ENCODE results near the gene NEB. TPM values are rescaled to one million over a fixed set of nuclear protein-coding genes. Genes with fewer than 3 reads are reported as not detected.

NEB gene
- total and polyA plus RNA-seq, 2 of the 13 experiments (the other 11 are each of a cell fraction or from before 2014, with no cell fraction given), result 0.21 to 0.24 TPM

DNA sequence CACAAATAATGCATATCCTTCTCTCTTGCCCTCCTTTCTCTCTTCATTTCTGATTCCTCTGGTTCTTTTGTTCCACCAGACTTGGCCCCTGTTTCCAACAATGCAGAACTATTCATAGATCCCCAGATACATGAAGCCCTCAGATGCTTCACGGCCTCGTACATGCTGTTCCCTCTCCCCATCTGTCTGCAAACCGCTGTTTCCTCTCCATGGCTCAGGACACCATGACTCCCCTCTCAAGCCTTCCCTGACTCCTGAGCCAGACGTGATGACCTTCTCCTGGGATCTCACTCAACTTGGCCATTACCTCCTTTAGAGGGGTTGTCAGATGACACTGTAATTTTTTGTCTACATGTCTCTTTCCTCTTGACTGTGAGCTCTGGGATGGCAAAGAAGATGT is 15.5 kb downstream of the NEB start:
- POLR2A ChIA-PET, result no interaction called here
- in situ Hi-C loops (cut with HindIII; ENCODE audit: extremely low pct_ligation_motif_present, low pct_unique_long_range_greater_than_20kb), result no loop called here
- no peaks in the 10 kb centered on the region for H3K4me1 ChIP-seq (ENCODE audit: insufficient read depth, low read length)
- H3K79me2 ChIP-seq (ENCODE audit: insufficient read depth, low read length), result no peaks in the 10 kb centered on the region
- FAIRE-seq, result no peak
- no peak overlapping the region for H3K27ac ChIP-seq (ENCODE audit: extremely low read length, insufficient read depth, low read length)
- no peaks in the 10 kb centered on the region for H3K36me3 ChIP-seq (replicated peaks in 1 of 2; ENCODE audit: control insufficient read depth in 1 of 2, insufficient read depth in 2 of 2, low read length in 2 of 2)
- CTCF ChIA-PET (ENCODE audit: low intra/inter-chr PET ratio, low total read pairs), result no interaction called here
- no peak for DNase-seq (ENCODE audit: low spot score)
- intact Hi-C loops (cut with micrococcal nuclease; ENCODE audit: unreplicated experiment), result no loop called here
- H3K9ac ChIP-seq (ENCODE audit: insufficient read depth, low read depth, low read length), result no peak overlapping the region
- ATAC-seq, result no peak
- BruUV-seq (replicated peaks), result no TSS peak
- no peaks in the 10 kb centered on the region for H4K20me1 ChIP-seq (ENCODE audit: insufficient read depth, low read length)
- 33% methylated on average over 4 of the region's 4 CpGs for WGBS (ENCODE audit: low lambda C conversion rate)
- H3K4me3 ChIP-seq (replicated peaks in 1 of 3; ENCODE audit: insufficient read depth in 1 of 3, low read depth in 2 of 3, low read length in 3 of 3), result no peak overlapping the region
- H3K4me2 ChIP-seq (ENCODE audit: low read depth, low read length), result no peak overlapping the region
- TF ChIP-seq ZNF121 (CRISPR knock-in tag; IDR thresholded peaks at IDR 0.05), result no peak
- TF ChIP-seq CREB1 (IDR thresholded peaks at IDR 0.05), result 0 out of 2 replicates have a peak, but pooled peaks have one; percentile 5
- TF ChIP-seq CREB1 (CRISPR knock-in tag; IDR thresholded peaks at IDR 0.05), result no peak
- H3K27me3 ChIP-seq (ENCODE audit: control insufficient read depth in 1 of 2, insufficient read depth in 2 of 2, low read length in 2 of 2), result peaks cover 2 to 8% of the 10 kb centered on the region in 2 experiments; a peak in 1 of 5 replicates
- no peak overlapping the region for H2AFZ ChIP-seq (ENCODE audit: low read length)
- no peaks in the 10 kb centered on the region for H3K9me3 ChIP-seq (ENCODE audit: low read length)

DNA sequence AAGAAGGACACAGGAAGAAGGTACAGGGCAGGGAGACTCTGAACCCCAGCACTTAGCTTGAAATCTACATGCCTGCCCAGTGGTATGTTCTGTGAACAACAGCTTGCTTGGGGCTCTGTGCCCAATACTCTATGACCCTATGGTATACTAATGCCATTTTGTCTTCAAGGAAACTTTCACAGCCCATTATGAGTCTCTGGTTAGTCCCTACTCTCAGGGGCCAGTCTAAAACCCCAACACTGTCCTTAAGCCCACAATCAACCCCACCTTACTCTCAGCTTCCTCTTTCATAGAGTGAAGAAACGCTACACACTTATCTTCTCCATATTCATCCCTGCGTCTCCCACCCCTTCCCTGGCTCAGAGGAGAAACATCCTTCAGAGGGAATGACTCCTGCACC is 16.0 kb downstream of the NEB start:
- H2AFZ ChIP-seq (ENCODE audit: low read length), result no peak overlapping the region
- intact Hi-C loops (cut with micrococcal nuclease; ENCODE audit: unreplicated experiment), result no loop called here
- WGBS (ENCODE audit: low lambda C conversion rate), result 52% methylated on average over 2 of the region's 2 CpGs
- no peaks in the 10 kb centered on the region for H3K4me1 ChIP-seq (ENCODE audit: insufficient read depth, low read length)
- peaks cover 2 to 10% of the 10 kb centered on the region in 2 experiments; a peak in 2 of 5 replicates for H3K27me3 ChIP-seq (ENCODE audit: control insufficient read depth in 1 of 2, insufficient read depth in 2 of 2, low read length in 2 of 2)
- no peak overlapping the region for H3K4me2 ChIP-seq (ENCODE audit: low read depth, low read length)
- H3K9ac ChIP-seq (ENCODE audit: insufficient read depth, low read depth, low read length), result no peak overlapping the region
- H3K27ac ChIP-seq (ENCODE audit: extremely low read length, insufficient read depth, low read length), result no peak overlapping the region
- DNase-seq (ENCODE audit: low spot score) (no peak), ATAC-seq (no peak), FAIRE-seq (no peak)
- H3K79me2 ChIP-seq (ENCODE audit: insufficient read depth, low read length), result no peaks in the 10 kb centered on the region
- no peaks in the 10 kb centered on the region for H3K36me3 ChIP-seq (replicated peaks in 1 of 2; ENCODE audit: control insufficient read depth in 1 of 2, insufficient read depth in 2 of 2, low read length in 2 of 2)
- no peaks in the 10 kb centered on the region for H3K9me3 ChIP-seq (ENCODE audit: low read length)
- ChIA-PET POLR2A (no interaction called here), CTCF (ENCODE audit: low intra/inter-chr PET ratio, low total read pairs) (no interaction called here)
- in situ Hi-C loops (cut with HindIII; ENCODE audit: extremely low pct_ligation_motif_present, low pct_unique_long_range_greater_than_20kb), result no loop called here
- H4K20me1 ChIP-seq (ENCODE audit: insufficient read depth, low read length), result no peaks in the 10 kb centered on the region
- no TSS peak for BruUV-seq (replicated peaks)
- no peak overlapping the region for H3K4me3 ChIP-seq (replicated peaks in 1 of 3; ENCODE audit: insufficient read depth in 1 of 3, low read depth in 2 of 3, low read length in 3 of 3)
- TF ChIP-seq HNRNPLL (IDR thresholded peaks at IDR 0.05; ENCODE audit: low read depth, low read length, poor library complexity, severe bottlenecking) (no peak), KDM2A (CRISPR knock-in tag; IDR thresholded peaks at IDR 0.05; ENCODE audit: borderline replicate concordance, low read depth) (no peak), ZNF329 (CRISPR knock-in tag; IDR thresholded peaks at IDR 0.05; ENCODE audit: low read depth) (no peak), ZFY (CRISPR knock-in tag; IDR thresholded peaks at IDR 0.05) (no peak), ZNF562 (CRISPR knock-in tag; IDR thresholded peaks at IDR 0.05; ENCODE audit: borderline replicate concordance) (no peak), ELF3 (CRISPR knock-in tag; IDR thresholded peaks at IDR 0.05) (no peak), ZNF225 (CRISPR knock-in tag; IDR thresholded peaks at IDR 0.05) (no peak), ZNF563 (CRISPR knock-in tag; IDR thresholded peaks at IDR 0.05) (no peak), ZNF737 (CRISPR knock-in tag; IDR thresholded peaks at IDR 0.05; ENCODE audit: borderline replicate concordance) (no peak)
- TF ChIP-seq, protein P1, sequence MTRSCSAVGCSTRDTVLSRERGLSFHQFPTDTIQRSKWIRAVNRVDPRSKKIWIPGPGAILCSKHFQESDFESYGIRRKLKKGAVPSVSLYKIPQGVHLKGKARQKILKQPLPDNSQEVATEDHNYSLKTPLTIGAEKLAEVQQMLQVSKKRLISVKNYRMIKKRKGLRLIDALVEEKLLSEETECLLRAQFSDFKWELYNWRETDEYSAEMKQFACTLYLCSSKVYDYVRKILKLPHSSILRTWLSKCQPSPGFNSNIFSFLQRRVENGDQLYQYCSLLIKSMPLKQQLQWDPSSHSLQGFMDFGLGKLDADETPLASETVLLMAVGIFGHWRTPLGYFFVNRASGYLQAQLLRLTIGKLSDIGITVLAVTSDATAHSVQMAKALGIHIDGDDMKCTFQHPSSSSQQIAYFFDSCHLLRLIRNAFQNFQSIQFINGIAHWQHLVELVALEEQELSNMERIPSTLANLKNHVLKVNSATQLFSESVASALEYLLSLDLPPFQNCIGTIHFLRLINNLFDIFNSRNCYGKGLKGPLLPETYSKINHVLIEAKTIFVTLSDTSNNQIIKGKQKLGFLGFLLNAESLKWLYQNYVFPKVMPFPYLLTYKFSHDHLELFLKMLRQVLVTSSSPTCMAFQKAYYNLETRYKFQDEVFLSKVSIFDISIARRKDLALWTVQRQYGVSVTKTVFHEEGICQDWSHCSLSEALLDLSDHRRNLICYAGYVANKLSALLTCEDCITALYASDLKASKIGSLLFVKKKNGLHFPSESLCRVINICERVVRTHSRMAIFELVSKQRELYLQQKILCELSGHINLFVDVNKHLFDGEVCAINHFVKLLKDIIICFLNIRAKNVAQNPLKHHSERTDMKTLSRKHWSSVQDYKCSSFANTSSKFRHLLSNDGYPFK (CRISPR knock-in tag; IDR thresholded peaks at IDR 0.05; ENCODE audit: borderline replicate concordance), result no peak
- TF ChIP-seq, protein P2, sequence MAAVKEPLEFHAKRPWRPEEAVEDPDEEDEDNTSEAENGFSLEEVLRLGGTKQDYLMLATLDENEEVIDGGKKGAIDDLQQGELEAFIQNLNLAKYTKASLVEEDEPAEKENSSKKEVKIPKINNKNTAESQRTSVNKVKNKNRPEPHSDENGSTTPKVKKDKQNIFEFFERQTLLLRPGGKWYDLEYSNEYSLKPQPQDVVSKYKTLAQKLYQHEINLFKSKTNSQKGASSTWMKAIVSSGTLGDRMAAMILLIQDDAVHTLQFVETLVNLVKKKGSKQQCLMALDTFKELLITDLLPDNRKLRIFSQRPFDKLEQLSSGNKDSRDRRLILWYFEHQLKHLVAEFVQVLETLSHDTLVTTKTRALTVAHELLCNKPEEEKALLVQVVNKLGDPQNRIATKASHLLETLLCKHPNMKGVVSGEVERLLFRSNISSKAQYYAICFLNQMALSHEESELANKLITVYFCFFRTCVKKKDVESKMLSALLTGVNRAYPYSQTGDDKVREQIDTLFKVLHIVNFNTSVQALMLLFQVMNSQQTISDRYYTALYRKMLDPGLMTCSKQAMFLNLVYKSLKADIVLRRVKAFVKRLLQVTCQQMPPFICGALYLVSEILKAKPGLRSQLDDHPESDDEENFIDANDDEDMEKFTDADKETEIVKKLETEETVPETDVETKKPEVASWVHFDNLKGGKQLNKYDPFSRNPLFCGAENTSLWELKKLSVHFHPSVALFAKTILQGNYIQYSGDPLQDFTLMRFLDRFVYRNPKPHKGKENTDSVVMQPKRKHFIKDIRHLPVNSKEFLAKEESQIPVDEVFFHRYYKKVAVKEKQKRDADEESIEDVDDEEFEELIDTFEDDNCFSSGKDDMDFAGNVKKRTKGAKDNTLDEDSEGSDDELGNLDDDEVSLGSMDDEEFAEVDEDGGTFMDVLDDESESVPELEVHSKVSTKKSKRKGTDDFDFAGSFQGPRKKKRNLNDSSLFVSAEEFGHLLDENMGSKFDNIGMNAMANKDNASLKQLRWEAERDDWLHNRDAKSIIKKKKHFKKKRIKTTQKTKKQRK (IDR thresholded peaks at IDR 0.05; ENCODE audit: low read length), result no peak
